Natural killer cell (primary cell): Measurements from ENCODE around the gene AKR7A3. TPM values are rescaled to one million over a fixed set of nuclear protein-coding genes. Genes with fewer than 3 reads are reported as not detected.

Experiments
- ATAC-seq, 3 donors: fragments of 150-1000 bp in 2 of 3; fragments of 200-7000 bp in 1 of 3; cut with Tn5 transposase; 1 replicate in 1 of 3; 2 replicates in 2 of 3; pipeline ENCODE4 v1.10.0; 2021; ENCODE audit warnings: mild to moderate bottlenecking in 2 of 3, moderate library complexity in 2 of 3
- DNase-seq, 2 donors: peaks; one replicate each; pipeline versions ENCODE4 v3.0.0 to v3.0.0-alpha.2; 2013 to 2021; ENCODE audit warnings: mixed read lengths in 1 of 2
- H3K27ac ChIP-seq: one replicate; pipeline ENCODE4 v1.5.1; 2013; ENCODE audit warnings: mild to moderate bottlenecking, low read length
- H3K27me3 ChIP-seq: one replicate; pipeline ENCODE4 v1.6.1; 2013; ENCODE audit warnings: low read length; ENCODE audit not compliant: control insufficient read depth, insufficient read depth
- H3K36me3 ChIP-seq: one replicate; pipeline ENCODE4 v1.6.1; 2013; ENCODE audit warnings: low read length; ENCODE audit not compliant: control insufficient read depth, insufficient read depth
- H3K4me1 ChIP-seq: one replicate; pipeline ENCODE4 v1.6.1; 2013; ENCODE audit warnings: low read length; ENCODE audit not compliant: control insufficient read depth, insufficient read depth
- H3K4me3 ChIP-seq: one replicate; pipeline ENCODE4 v1.5.1; 2013; ENCODE audit warnings: low read length
- H3K9me3 ChIP-seq: one replicate; pipeline ENCODE4 v1.6.1; 2013; ENCODE audit warnings: low read length; ENCODE audit not compliant: control insufficient read depth, insufficient read depth
- H3K27ac Mint-ChIP-seq, 2 donors: one replicate each; pipeline ENCODE4 v1.8.0; 2022; ENCODE audit warnings: mild to moderate bottlenecking in 2 of 2, mixed read lengths in 2 of 2, moderate library complexity in 1 of 2
- H3K27me3 Mint-ChIP-seq, 2 donors: one replicate each; pipeline ENCODE4 v1.8.0; 2022; ENCODE audit warnings: low read depth in 2 of 2, mixed read lengths in 2 of 2
- H3K36me3 Mint-ChIP-seq: one replicate; pipeline ENCODE4 v1.8.0; 2022; ENCODE audit warnings: mixed read lengths
- H3K4me1 Mint-ChIP-seq, 2 donors: one replicate each; pipeline ENCODE4 v1.8.0; 2022; ENCODE audit warnings: mixed read lengths in 2 of 2
- H3K4me3 Mint-ChIP-seq: one replicate; pipeline ENCODE4 v1.8.0; 2022; ENCODE audit warnings: mild to moderate bottlenecking, moderate library complexity, mixed read lengths
- H3K9me3 Mint-ChIP-seq, 2 donors: one replicate each; pipeline ENCODE4 v1.8.0; 2022; ENCODE audit warnings: mixed read lengths in 2 of 2
- WGBS: methylation state at CpG from one replicate; pipeline ENCODE4 v1.1.7; 2013; ENCODE audit warnings: missing lambda C conversion rate; ENCODE audit not compliant: insufficient coverage; 5-methylcytosine and 5-hydroxymethylcytosine counted together
- intact Hi-C: fragments of 100-400 bp; cut with micrococcal nuclease; formaldehyde crosslinking; loops from one replicate; pipeline ENCODE4 v1.14.2; 2022
- total RNA-seq, 4 donors: library from RNA; stranded (reverse); fragments of 120-200 nt in 1 of 4; gene quantifications; one replicate each; pipeline versions ENCODE4 v1.2.3 to v1.2.4, GENCODE V29; 2013 to 2022
- TF ChIP-seq, protein P1 (sequence below): fragments of 200-600 bp; IDR thresholded peaks from one replicate; pipeline ENCODE4 v1.8.0; 2022; ENCODE audit warnings: antibody characterized with exemption

AKR7A3 gene
- total RNA-seq, 3 donors from 2014 or later (not counting 1 experiment from before 2014, with no cell fraction given): 1.1 to 2.0 (median 1.5) TPM

DNA sequence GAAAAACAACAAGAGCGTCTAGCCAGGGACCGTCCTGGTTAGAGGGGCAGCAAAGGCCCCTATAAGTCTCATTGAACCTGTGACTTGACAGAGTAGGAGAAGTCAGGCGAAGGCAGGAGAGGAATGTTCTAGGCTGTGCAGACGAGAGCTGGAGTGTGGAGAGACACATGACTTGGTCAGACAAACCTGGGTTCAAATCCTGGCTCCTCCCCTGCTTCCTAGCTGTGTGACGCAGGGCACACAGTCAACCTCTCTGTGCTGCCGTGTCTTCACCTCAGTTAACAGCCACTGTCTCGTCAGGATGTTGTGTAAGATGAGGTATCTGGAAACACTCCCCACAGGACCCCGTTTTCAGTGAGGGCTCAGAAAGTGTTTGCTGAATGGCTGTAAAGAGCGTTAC lies 39.2 kb upstream of the AKR7A3 start:
- no peak overlapping the region for H3K27ac Mint-ChIP-seq
- TF ChIP-seq, protein P1, sequence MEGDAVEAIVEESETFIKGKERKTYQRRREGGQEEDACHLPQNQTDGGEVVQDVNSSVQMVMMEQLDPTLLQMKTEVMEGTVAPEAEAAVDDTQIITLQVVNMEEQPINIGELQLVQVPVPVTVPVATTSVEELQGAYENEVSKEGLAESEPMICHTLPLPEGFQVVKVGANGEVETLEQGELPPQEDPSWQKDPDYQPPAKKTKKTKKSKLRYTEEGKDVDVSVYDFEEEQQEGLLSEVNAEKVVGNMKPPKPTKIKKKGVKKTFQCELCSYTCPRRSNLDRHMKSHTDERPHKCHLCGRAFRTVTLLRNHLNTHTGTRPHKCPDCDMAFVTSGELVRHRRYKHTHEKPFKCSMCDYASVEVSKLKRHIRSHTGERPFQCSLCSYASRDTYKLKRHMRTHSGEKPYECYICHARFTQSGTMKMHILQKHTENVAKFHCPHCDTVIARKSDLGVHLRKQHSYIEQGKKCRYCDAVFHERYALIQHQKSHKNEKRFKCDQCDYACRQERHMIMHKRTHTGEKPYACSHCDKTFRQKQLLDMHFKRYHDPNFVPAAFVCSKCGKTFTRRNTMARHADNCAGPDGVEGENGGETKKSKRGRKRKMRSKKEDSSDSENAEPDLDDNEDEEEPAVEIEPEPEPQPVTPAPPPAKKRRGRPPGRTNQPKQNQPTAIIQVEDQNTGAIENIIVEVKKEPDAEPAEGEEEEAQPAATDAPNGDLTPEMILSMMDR: no peak
- H3K27me3 Mint-ChIP-seq: no peaks in the 10 kb centered on the region
- Histone ChIP-seq H3K4me3 (no peak overlapping the region), H3K27me3 (no peaks in the 10 kb centered on the region), H3K36me3 (peaks cover 21% of the 10 kb centered on the region), H3K4me1 (no peaks in the 10 kb centered on the region), H3K9me3 (no peaks in the 10 kb centered on the region), H3K27ac (no peak overlapping the region)
- H3K9me3 Mint-ChIP-seq: no peaks in the 10 kb centered on the region
- 90% methylated on average over 9 of the region's 9 CpGs for WGBS
- DNase-seq: no peak
- intact Hi-C loops: no loop called here
- H3K4me3 Mint-ChIP-seq: no peak overlapping the region
- H3K36me3 Mint-ChIP-seq: no peaks in the 10 kb centered on the region
- peaks cover 0 to 5% of the 10 kb centered on the region in 2 donors for H3K4me1 Mint-ChIP-seq
- ATAC-seq: no peak

- TF ChIP-seq, protein P1: no peak
- Mint-ChIP-seq H3K27ac (no peak overlapping the region), H3K36me3 (no peaks in the 10 kb centered on the region), H3K4me3 (no peak overlapping the region), H3K4me1 (peaks cover 0 to 5% of the 10 kb centered on the region in 2 donors), H3K9me3 (no peaks in the 10 kb centered on the region), H3K27me3 (no peaks in the 10 kb centered on the region)
- no peak for ATAC-seq
- no peaks in the 10 kb centered on the region for H3K9me3 ChIP-seq
- no peak for DNase-seq
- H3K36me3 ChIP-seq: peaks cover 21% of the 10 kb centered on the region
- no peak overlapping the region for H3K27ac ChIP-seq
- H3K4me1 ChIP-seq: no peaks in the 10 kb centered on the region
- no peaks in the 10 kb centered on the region for H3K27me3 ChIP-seq
- intact Hi-C loops: no loop called here
- H3K4me3 ChIP-seq: no peak overlapping the region
- WGBS: 93% methylated on average over 13 of the region's 16 CpGs
These were observed 38.7 kb upstream of the AKR7A3 start for GRCh38 chr1:19327301-19327700.

DNA sequence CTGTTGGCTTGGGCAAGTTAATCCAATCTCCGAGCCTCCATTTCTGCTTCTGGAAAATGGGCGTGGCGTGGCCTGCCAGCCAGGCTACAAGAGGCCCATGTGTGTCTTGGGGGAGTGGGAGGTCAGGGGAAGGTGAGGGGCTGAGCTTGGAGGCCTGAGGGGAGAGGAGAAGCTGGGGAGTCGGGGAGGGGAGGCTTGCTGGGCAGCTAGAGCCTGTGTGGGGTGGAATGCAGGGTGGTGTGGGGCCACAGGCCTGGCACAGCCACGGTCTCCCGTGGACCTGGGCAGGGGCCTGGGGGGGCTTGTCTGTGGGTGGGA lies 38.1 kb upstream of the AKR7A3 start:
- Mint-ChIP-seq H3K4me3 (no peak overlapping the region), H3K4me1 (peaks cover 0 to 5% of the 10 kb centered on the region in 2 donors), H3K27me3 (no peaks in the 10 kb centered on the region), H3K9me3 (no peaks in the 10 kb centered on the region), H3K27ac (no peak overlapping the region), H3K36me3 (no peaks in the 10 kb centered on the region)
- 96% methylated on average over 6 of the region's 6 CpGs for WGBS
- Histone ChIP-seq H3K27ac (no peak overlapping the region), H3K36me3 (peaks cover 21% of the 10 kb centered on the region), H3K4me3 (no peak overlapping the region), H3K9me3 (no peaks in the 10 kb centered on the region), H3K4me1 (no peaks in the 10 kb centered on the region), H3K27me3 (no peaks in the 10 kb centered on the region)
- no peak for ATAC-seq
- no peak for DNase-seq
- TF ChIP-seq, protein P1: no peak
- intact Hi-C loops: no loop called here

DNA sequence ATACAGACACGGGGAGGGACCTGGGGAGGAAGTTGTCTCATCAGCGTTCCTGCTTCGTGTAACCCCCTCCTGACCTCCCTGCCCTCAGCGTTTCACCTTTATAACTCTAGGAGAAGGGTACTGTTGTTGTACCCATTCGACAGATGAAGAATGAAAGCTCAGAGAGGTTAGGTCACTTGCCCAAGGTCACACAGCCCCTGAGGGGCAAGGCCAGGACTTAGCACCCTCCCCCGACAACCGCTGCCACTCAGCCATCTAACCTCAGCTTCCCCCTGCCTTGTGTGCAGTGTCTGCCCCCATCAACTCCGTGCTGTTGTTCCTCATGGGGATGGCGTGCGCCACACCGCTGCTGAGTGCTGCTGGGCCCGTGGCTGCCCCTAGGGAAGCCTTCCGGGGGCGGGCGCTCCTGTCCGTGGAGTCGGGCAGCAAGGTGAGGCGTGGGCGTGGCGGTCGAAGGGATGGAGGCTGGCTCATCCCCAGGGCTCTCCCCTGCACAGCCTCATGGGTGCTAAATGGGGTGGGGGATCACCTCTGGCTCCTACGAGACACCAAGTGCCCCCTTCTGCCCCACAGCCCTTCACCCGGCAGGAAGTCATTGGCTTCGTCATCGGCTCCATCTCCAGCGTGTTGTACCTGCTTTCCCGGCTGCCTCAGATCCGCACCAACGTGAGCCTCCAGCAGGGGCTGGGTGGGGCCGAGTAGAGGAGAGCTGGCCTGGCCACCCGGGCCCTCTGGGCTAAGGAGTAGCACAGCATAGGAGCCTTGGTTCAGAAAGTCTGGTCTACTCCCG lies 37.6 kb upstream of the AKR7A3 start:
- ATAC-seq: peak in 1 of 3 donors; percentile 45
- peaks cover 21% of the 10 kb centered on the region for H3K36me3 ChIP-seq
- H3K9me3 ChIP-seq: no peaks in the 10 kb centered on the region
- no peak overlapping the region for H3K27ac ChIP-seq
- H3K27ac Mint-ChIP-seq: no peak overlapping the region
- H3K4me1 Mint-ChIP-seq: peaks cover 0 to 5% of the 10 kb centered on the region in 2 donors
- no peaks in the 10 kb centered on the region for H3K4me1 ChIP-seq
- no peaks in the 10 kb centered on the region for H3K36me3 Mint-ChIP-seq
- intact Hi-C loops: no loop called here
- WGBS: 91% methylated on average over 32 of the region's 32 CpGs
- no peaks in the 10 kb centered on the region for H3K9me3 Mint-ChIP-seq
- DNase-seq: no peak
- no peaks in the 10 kb centered on the region for H3K27me3 ChIP-seq
- no peaks in the 10 kb centered on the region for H3K27me3 Mint-ChIP-seq
- H3K4me3 ChIP-seq: no peak overlapping the region
- TF ChIP-seq, protein P1: no peak
- H3K4me3 Mint-ChIP-seq: no peak overlapping the region
